Thyroid gland (tissue), 4 donors: Measurements from ENCODE around the gene ALPK1.

ENCODE experiments used
- CTCF ChIP-seq, 6 experiments: fragments of 200-600 bp in 3 of 6; fragments of 450-650 bp in 3 of 6; sonication (generic) in 3 of 6; IDR thresholded peaks; one replicate each; pipeline ENCODE4 v1.5.1; 2016 to 2019; ENCODE audit warnings: antibody characterized with exemption in 6 of 6, mild to moderate bottlenecking in 2 of 6, inconsistent platforms in 1 of 6, moderate library complexity in 1 of 6
- POLR2A ChIP-seq, 2 donors: fragments of 450-650 bp; IDR thresholded peaks; one replicate each; pipeline ENCODE4 v1.6.1; 2017; ENCODE audit warnings: antibody characterized with exemption in 2 of 2, mild to moderate bottlenecking in 2 of 2, moderate library complexity in 1 of 2

GRCh38 chr4:112355662-112356061, 58.5 kb downstream of the ALPK1 start:
- TF ChIP-seq CTCF (IDR thresholded peaks at IDR 0.05) = no peak
- TF ChIP-seq POLR2A (IDR thresholded peaks at IDR 0.05) = no peak
